Measurements from ENCODE around the gene ACOT8.

- TF ChIP-seq CTCF (IDR thresholded peaks at IDR 0.05) (no peak), POLR2A (IDR thresholded peaks at IDR 0.05) (no peak)
These were observed 3.7 kb downstream of the ACOT8 start for GRCh38 chr20:45853484-45853883.
